HG02610 (cell line): Measurements from ENCODE around the gene DNAH8.
A peak's percentile ranks its signal among the peaks of the same experiment; 100 is the strongest.

Experiments used
- ATAC-seq: cut with Tn5 transposase; IDR thresholded peaks from one replicate; pipeline ENCODE4 v1.9.1; 2021; ENCODE audit warnings: mild to moderate bottlenecking, moderate library complexity; ENCODE audit not compliant: unreplicated experiment

DNAH8 gene, protein sequence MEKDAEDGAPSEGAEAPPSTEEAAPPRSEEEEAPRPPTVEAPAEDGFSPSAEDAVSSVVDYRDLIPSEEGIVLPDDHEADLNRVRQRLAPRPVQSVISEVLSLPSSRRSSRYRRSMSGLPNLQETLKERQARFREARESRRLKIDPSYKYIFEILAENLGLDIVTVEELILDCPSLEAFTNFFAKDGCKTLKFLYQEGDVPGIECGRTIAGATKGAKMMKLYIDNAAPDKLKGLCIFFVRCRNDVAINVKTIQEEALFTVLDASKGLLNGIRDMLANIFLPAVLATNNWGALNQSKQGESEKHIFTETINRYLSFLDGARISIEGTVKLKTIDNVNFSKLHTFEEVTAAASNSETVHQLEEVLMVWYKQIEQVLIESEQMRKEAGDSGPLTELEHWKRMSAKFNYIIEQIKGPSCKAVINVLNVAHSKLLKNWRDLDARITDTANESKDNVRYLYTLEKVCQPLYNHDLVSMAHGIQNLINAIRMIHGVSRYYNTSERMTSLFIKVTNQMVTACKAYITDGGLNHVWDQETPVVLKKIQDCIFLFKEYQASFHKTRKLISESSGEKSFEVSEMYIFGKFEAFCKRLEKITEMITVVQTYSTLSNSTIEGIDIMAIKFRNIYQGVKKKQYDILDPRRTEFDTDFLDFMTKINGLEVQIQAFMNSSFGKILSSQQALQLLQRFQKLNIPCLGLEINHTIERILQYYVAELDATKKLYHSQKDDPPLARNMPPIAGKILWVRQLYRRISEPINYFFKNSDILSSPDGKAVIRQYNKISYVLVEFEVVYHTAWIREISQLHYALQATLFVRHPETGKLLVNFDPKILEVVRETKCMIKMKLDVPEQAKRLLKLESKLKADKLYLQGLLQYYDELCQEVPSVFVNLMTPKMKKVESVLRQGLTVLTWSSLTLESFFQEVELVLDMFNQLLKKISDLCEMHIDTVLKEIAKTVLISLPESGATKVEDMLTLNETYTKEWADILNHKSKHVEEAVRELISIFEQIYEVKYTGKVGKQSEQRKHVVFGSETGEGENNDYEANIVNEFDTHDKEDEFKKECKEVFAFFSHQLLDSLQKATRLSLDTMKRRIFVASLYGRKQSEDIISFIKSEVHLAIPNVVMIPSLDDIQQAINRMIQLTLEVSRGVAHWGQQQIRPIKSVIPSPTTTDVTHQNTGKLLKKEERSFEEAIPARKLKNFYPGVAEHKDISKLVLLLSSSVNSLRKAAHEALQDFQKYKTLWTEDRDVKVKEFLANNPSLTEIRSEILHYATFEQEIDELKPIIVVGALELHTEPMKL (N-terminal part only)

GRCh38 chr6:38715016-38715689 is at the start of gene DNAH8:
TSS of gene DNAH8 (plus strand) at chr6:38715311. CDS start at chr6:38722810, 7,499 bp downstream.
- ATAC-seq = no peak

GRCh38 chr6:38671885-38672467 is 43.1 kb upstream of the DNAH8 start:
- ATAC-seq = peak; percentile 85

DNA sequence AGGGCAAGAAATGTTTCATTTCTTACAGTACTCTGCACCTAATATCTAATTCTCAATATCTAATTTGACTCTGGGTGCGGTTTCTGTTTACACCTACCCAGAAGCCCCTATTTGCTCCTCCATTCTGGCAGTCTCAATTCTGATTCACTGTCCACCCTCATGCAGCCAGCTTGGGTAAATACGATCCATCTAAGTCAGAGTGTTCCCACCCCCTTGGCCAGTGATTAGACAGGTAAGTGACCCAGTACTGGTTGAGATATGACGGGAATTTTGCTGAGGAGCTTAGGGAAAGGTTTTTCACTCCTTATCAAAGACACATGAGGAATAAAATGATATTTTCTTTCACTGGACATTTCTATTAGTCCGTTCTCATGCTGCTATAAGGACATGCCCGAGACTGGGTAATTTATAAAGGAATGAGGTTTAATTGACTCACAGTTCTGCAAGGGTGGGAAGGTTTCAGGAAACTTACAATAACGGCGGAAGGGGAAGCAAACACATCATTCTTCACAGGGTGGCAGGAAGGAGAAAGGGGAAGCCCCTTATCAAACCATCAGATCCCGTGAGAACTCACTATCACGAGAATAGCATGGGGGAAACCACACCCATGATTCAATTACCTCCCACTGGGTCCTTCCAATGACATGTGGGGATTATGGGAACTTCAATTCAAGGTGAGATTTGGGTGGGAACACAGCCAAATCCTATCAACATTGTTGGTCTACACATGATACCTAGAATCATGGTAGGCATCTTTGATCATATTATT is 41.5 kb upstream of the DNAH8 start:
- no peak for ATAC-seq

DNA sequence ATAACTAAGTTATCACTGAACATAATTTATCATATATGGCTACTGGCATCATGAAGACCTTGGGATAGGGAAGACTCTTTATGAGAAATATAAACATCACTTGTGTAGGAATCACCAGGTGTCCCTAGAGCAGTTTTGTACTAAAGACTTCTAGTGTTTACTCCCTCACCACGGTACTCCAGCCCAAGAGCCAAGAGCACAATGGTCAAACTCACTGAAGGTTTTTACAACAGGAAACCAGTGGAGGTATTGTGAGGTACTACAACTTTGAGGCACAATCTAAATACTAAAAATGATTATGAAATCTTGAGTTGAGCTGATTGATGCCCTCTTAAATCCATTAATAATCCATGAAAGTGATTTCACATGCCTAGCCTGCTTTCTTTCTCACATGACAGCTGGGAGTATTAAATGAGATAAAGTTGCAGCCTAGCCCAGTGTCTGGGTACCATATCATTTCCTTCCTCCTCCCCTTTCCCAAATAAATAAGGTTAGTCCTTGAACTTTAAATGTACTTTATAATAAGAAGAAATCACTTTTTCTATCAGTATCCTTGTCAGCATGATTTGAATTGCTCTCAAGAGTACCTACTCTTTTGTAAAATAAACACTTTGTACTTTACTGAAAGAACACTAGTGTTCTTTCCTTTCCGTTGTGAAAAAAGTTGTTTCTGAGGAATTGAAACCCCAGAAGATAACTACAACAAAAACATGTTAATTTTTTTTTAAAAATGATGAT is 38.7 kb upstream of the DNAH8 start:
- no peak for ATAC-seq

- ATAC-seq = no peak
Observed at GRCh38 chr6:38676974-38677544, 38.1 kb upstream of the DNAH8 start.

DNA sequence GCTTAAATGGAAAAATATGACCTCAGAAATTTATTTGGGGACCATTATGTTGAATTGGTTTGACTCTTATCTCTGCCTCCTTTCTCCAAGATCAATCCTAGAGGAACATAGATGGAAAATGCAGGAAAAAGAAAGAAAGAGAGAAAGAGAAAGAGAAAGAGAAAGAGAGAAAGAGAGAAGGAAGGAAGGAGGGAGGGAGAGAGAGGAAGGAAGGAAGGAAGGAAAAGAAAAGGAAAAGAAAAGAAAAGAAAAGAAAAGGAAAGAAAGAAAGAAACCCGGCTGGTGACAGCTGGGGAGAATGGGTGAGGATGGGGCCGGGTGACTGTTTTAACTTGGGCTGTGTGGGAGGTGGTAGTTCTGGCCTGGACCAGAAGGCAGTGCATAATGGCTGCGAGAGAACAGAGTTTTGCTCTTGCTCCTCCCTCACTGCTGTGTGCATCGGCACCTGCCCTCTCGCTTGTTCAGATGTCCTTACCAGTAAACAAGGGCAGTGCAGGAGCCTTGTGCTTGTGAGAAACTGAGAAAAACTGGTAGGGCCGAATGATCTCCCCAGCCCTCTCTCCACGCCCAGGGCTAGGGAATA is 36.8 kb upstream of the DNAH8 start:
- no peak for ATAC-seq

DNA sequence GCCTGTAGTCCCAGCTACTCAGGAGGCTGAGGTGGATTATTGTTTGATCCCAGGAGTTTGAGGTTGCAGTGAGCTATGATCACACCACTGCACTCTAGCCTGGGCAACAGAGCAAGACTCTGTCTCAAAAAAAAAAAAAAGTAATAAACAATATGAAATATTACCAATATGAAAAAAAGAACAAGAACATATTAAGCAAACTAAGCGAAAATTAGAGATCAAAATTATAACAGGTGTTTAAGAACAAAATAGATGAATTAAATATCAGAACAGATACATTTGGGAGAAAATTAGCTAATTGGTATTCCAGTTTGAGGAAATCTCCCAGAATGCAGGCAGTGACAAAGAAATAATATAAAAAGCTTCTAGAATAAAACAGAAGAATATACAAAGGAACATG is 35.4 kb upstream of the DNAH8 start:
- no peak for ATAC-seq

- ATAC-seq = no peak
Observed at GRCh38 chr6:38681850-38682249, 33.3 kb upstream of the DNAH8 start.

- ATAC-seq = no peak
Observed at GRCh38 chr6:38684237-38684636, 30.9 kb upstream of the DNAH8 start.

DNA sequence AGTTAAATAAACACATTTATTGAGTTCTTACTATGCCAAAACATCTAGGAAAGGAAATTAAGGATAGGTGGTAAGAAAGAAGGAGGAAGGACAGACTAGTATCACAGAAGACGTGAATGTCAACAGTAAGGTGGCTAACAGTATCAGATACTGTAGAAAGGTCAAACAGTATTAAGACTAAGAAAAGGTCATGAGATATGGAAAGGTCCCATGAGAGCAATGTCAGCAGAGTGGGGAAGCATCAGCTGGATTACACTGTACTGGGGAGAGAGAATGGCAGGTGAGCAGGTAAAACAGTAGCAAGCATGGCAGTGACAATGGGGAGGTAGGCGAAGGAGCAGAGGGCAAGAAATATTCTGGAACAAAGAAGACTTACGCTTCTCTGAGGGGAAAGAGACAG is 30.2 kb upstream of the DNAH8 start:
- ATAC-seq = no peak

DNA sequence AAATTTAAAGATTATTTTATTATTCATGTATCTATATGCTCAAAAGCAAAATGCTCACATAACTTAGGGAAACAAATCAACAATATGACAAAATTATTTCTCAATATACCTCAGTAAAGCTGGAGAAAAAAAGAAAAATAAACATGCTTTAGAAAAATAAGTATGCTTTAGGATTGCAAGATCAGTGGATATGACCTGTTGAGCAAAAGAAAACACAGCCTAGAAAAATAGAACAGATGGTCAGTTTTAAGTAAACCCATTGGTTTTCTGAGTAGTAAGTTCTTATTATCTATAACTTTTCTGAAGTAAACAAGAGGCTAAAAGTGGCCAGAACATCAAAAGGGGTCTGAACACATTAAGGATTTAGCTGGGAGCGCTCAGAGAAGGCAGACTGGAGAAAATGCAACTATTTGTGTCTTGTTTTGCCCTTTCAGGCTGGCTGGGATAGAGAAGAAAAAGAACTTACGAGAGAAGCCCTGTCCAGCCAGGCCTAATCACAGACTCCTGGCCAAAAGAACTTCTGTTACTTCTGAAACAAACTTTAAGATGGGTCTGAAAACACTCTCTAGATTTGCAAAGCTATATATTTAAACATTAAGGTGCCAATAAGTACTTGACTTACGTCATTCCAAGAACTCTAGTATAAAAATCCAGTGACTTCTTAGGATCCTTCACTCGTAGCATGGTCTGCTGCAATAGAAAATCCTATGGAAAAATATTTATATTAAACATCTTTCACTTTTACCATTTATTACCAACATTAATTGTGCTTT is 28.7 kb upstream of the DNAH8 start:
- ATAC-seq = no peak

GRCh38 chr6:38687043-38687353 is 28.1 kb upstream of the DNAH8 start:
- no peak for ATAC-seq

GRCh38 chr6:38687549-38687948 is 27.6 kb upstream of the DNAH8 start:
- ATAC-seq = no peak

DNA sequence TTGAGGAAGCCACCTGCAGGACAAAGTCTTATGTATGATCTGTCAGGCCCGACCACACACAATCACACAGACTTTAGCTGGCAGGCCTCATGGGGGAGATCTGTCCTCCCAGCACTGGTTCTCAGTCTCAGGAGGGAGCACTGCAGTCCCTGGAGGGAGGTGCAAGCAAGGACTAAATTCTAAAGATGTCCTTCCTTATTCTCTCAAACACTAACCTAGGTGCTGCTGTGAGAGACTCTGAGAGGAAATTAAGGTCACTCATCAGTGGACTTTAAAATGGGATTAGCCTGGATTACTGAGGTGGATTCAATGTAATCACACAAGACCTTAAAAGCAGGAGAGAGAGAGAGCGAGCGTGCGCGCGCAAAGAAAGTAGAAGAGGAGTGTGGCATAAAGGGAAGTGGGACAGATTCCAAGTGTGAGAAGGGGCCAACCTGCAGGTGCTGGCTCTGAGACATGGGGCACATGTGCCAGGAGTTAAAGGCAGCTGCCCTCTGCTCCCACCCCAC is 26.5 kb upstream of the DNAH8 start:
- ATAC-seq = peak; percentile 79

- no peak for ATAC-seq
Observed at GRCh38 chr6:38695227-38695900, 19.7 kb upstream of the DNAH8 start.

GRCh38 chr6:38695933-38696332 is 19.2 kb upstream of the DNAH8 start:
- no peak for ATAC-seq

DNA sequence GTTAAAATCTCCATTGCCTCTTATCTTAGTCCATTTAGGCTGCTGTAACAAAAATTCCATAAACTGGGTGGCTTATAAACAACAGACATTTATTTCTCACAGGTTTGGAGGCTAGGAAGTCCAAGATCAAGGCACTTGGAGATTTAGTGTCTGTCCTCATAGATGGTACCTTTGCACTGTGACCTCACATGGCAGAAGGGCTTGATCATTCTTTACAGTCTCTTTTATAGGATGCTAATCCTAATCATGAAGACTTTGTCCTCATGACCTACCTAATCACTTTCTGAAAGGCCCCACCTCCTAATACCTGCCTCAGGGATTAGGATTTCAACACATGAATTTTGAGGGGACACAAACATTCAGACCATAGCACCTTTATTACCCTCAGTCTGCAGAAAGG is 18.8 kb upstream of the DNAH8 start:
- ATAC-seq = no peak
